B cell (primary cell): ENCODE results near the gene TDRD9.

Experiments
- CTCF ChIP-seq: fragments of 200-600 bp; IDR thresholded peaks from one replicate; pipeline ENCODE4 v1.8.0; 2022; ENCODE audit warnings: antibody characterized with exemption, mild to moderate bottlenecking
- EZH2 ChIP-seq: IDR thresholded peaks from 2 replicates; pipeline ENCODE4 v1.6.1; 2012; ENCODE audit warnings: borderline replicate concordance, low read depth, mild to moderate bottlenecking, moderate library complexity, low read length; ENCODE audit not compliant: insufficient read depth, poor library complexity, severe bottlenecking

- TF ChIP-seq CTCF (no peak), EZH2 (no peak)
These were observed 49.1 kb upstream of the TDRD9 start for GRCh38 chr14:103879118-103879569.
